Measurements from ENCODE around the gene TNIK. TPM values are rescaled to one million over a fixed set of nuclear protein-coding genes. Genes with fewer than 3 reads are reported as not detected.

TNIK gene
- total RNA-seq, 6 donors from 2014 or later, result 23.2 to 74.4 (median 38.3) TPM

GRCh38 chr3:171396048-171396447 lies 64.2 kb downstream of the TNIK start:
- peaks cover 0 to 7% (median 3%) of the 10 kb centered on the region in 4 donors for H3K4me1 ChIP-seq
- WGBS, 2 donors, result 78 to 79% methylated on average over 3 of the region's 3 CpGs
- no peaks in the 10 kb centered on the region for H3K36me3 ChIP-seq
- H3K4me3 ChIP-seq, result no peak overlapping the region
- H3K9me3 ChIP-seq, result no peaks in the 10 kb centered on the region
- DNase-seq, result no peak
- no peak for TF ChIP-seq POLR2A (IDR thresholded peaks at IDR 0.05)
- no peak for TF ChIP-seq EP300 (IDR thresholded peaks at IDR 0.05)
- TF ChIP-seq CTCF (IDR thresholded peaks at IDR 0.05), result no peak
- no peak for TF ChIP-seq POLR2AphosphoS5 (IDR thresholded peaks at IDR 0.05)
- H3K27me3 ChIP-seq, result no peaks in the 10 kb centered on the region
- ATAC-seq (ENCODE audit: low FRiP score in 2 of 2), result no peak
- no peak overlapping the region for H3K27ac ChIP-seq

GRCh38 chr3:171393032-171393744 lies 67.0 kb downstream of the TNIK start:
- H3K4me3 ChIP-seq, result no peak overlapping the region
- H3K27me3 ChIP-seq, result no peaks in the 10 kb centered on the region
- H3K36me3 ChIP-seq, result no peaks in the 10 kb centered on the region
- DNase-seq (no peak), ATAC-seq (ENCODE audit: low FRiP score in 2 of 2) (no peak)
- TF ChIP-seq EP300 (IDR thresholded peaks at IDR 0.05) (no peak), POLR2AphosphoS5 (IDR thresholded peaks at IDR 0.05) (no peak), CTCF (IDR thresholded peaks at IDR 0.05) (no peak), POLR2A (IDR thresholded peaks at IDR 0.05) (no peak)
- no peaks in the 10 kb centered on the region for H3K9me3 ChIP-seq
- WGBS, 2 donors, result 38 to 45% methylated on average over 7 of the region's 7 CpGs
- H3K27ac ChIP-seq, result peak overlapping the region in 2 of 4 donors; percentile 15 to 42
- peaks cover 3 to 7% (median 5%) of the 10 kb centered on the region in 4 donors for H3K4me1 ChIP-seq

GRCh38 chr3:171391432-171391831 lies 68.8 kb downstream of the TNIK start:
- no peaks in the 10 kb centered on the region for H3K9me3 ChIP-seq
- no peak for ATAC-seq (ENCODE audit: low FRiP score in 2 of 2)
- no peak overlapping the region for H3K27ac ChIP-seq
- peaks cover 3 to 14% (median 6%) of the 10 kb centered on the region in 4 donors for H3K4me1 ChIP-seq
- DNase-seq, result no peak
- no peak for TF ChIP-seq CTCF (IDR thresholded peaks at IDR 0.05)
- no peak for TF ChIP-seq POLR2AphosphoS5 (IDR thresholded peaks at IDR 0.05)
- no peak for TF ChIP-seq EP300 (IDR thresholded peaks at IDR 0.05)
- TF ChIP-seq POLR2A (IDR thresholded peaks at IDR 0.05), result no peak
- H3K36me3 ChIP-seq, result no peaks in the 10 kb centered on the region
- H3K27me3 ChIP-seq, result no peaks in the 10 kb centered on the region
- H3K4me3 ChIP-seq, result no peak overlapping the region

GRCh38 chr3:171390051-171390941 lies 69.9 kb downstream of the TNIK start:
- no peaks in the 10 kb centered on the region for H3K9me3 ChIP-seq
- 92 to 93% methylated on average over 9 of the region's 9 CpGs for WGBS, 2 donors
- H3K27me3 ChIP-seq, result no peaks in the 10 kb centered on the region
- ATAC-seq (ENCODE audit: low FRiP score in 2 of 2), result no peak
- H3K27ac ChIP-seq, result no peak overlapping the region
- peaks cover 3 to 14% (median 6%) of the 10 kb centered on the region in 4 donors for H3K4me1 ChIP-seq
- no peaks in the 10 kb centered on the region for H3K36me3 ChIP-seq
- no peak for DNase-seq
- no peak for TF ChIP-seq POLR2A (IDR thresholded peaks at IDR 0.05)
- TF ChIP-seq POLR2AphosphoS5 (IDR thresholded peaks at IDR 0.05), result no peak
- TF ChIP-seq CTCF (IDR thresholded peaks at IDR 0.05), result no peak
- no peak for TF ChIP-seq EP300 (IDR thresholded peaks at IDR 0.05)
- no peak overlapping the region for H3K4me3 ChIP-seq

Measured in upper lobe of left lung (tissue), 6 donors.